H1 (cell line): Measurements from ENCODE around the gene ATCAY. TPM values are rescaled to one million over a fixed set of nuclear protein-coding genes. Genes with fewer than 3 reads are reported as not detected.

Experiments used
- CREB1 ChIP-seq: IDR thresholded peaks from 2 replicates; pipeline ENCODE4 v1.6.1; 2012; ENCODE audit warnings: inconsistent platforms
- GABPA ChIP-seq: IDR thresholded peaks from 2 replicates; pipeline ENCODE4 v1.6.1; 2011; ENCODE audit warnings: mild to moderate bottlenecking, low read length, moderate library complexity, borderline replicate concordance; ENCODE audit not compliant: insufficient read depth
- MAFK ChIP-seq: IDR thresholded peaks from 2 replicates; pipeline ENCODE4 v1.6.1; 2012; ENCODE audit warnings: low read depth, mild to moderate bottlenecking, improper control_type of control experiment, low read length
- POLR2AphosphoS5 ChIP-seq: IDR thresholded peaks from 2 replicates; pipeline ENCODE4 v1.6.1; 2011; ENCODE audit warnings: low read depth, low read length
- RFX5 ChIP-seq: IDR thresholded peaks from 2 replicates; pipeline ENCODE4 v1.6.1; 2011; ENCODE audit warnings: low read depth, low read length, improper control_type of control experiment, borderline replicate concordance
- SIN3A ChIP-seq, 2 experiments: IDR thresholded peaks in 1 of 2; conservative IDR thresholded peaks in 1 of 2; 2 replicates each; pipeline ENCODE4 v1.6.1; 2011 to 2012; ENCODE audit warnings: low read length in 2 of 2, improper control_type of control experiment in 1 of 2, low read depth in 1 of 2, mild to moderate bottlenecking in 1 of 2
- SUZ12 ChIP-seq: fragments of 200-600 bp; sonication (generic); IDR thresholded peaks from 2 replicates; pipeline ENCODE4 v1.6.1; 2012; ENCODE audit warnings: mild to moderate bottlenecking, inconsistent platforms, low read length, moderate library complexity, mixed read lengths
- ZNF274 ChIP-seq: IDR thresholded peaks from 2 replicates; pipeline ENCODE4 v1.7.0; 2012; ENCODE audit warnings: low read length, borderline replicate concordance; ENCODE audit errors: extremely low read depth
- polyA plus RNA-seq, 7 experiments: library from polyadenylated mRNA; depleted of rRNA in 3 of 7; stranded (reverse) in 5 of 7; unstranded in 2 of 7; fragments of >200 nt in 5 of 7; fragments of 200-250 nt in 2 of 7; gene quantifications; 1 replicate in 5 of 7; 2 replicates in 1 of 7; 4 replicates in 1 of 7; pipeline versions ENCODE4 v1.2.1 to v1.2.3, GENCODE V29; 2011 to 2013; ENCODE audit warnings: missing spikeins in 2 of 7, mixed read lengths in 2 of 7
- total RNA-seq: library from RNA; stranded (reverse); fragmentation: NEBNext Ultra II Directional; extraction: Animal tissue kit (Norgen Biotek cat#: 25700); gene quantifications from 2 replicates; pipeline ENCODE4 v1.2.1, GENCODE V29; 2021
- TF ChIP-seq, protein P1 (sequence below): fragments of 300-600 bp; sonication (generic); IDR thresholded peaks from 2 replicates; pipeline ENCODE4 v1.7.1; 2012; ENCODE audit warnings: low read length, moderate library complexity, mild to moderate bottlenecking, inconsistent platforms; ENCODE audit not compliant: insufficient replicate concordance

Gene ATCAY
- total and polyA plus RNA-seq, 2 of the 8 experiments (the other 6 are each of a cell fraction or from before 2014, with no cell fraction given): 24.4 to 33.8 TPM

DNA sequence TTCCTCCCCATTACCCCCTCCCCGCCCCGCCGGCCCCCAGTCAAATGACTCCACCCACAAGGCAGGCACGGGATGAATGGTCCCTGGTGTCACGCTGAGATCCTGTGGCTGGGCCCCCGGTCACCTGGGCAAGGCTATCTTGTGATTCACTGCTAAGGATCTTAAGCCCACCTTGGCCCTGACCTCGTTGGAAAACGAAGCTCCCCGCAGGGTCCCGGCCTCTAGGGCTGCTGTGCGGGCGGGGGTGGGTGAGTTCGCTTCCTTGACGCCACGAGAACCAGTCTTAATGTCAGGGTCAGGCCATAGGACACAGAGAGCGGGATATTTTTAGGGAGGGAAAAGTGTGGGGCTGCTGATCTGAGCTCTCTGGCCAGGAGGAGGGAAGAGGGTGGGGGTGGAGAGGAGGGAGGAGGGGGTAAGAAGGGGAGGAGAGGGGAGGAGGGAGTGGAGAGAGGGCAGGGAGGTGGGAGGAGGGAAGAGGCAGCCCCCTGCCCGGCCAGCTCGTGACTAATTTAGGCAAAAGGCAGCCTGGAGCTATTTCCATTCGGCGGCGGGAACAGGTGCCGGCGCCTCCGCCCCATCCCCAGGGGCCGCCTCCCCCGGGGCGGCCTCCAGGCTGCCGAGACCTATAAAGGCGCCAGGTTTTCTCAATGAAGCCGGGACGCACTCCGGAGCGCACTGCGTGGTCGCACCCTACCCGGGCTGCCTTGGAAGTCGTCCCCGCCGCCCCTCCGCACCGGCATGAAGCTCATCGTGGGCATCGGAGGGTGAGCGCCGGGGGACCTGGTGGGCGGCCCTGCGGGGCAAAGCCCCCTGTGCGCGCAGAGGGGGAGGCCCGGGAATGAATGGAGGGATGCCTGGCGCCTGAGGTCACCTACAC lies 52.7 kb downstream of the ATCAY start, which contains the start of gene NMRK2 (continued):
- TF ChIP-seq, protein P1, sequence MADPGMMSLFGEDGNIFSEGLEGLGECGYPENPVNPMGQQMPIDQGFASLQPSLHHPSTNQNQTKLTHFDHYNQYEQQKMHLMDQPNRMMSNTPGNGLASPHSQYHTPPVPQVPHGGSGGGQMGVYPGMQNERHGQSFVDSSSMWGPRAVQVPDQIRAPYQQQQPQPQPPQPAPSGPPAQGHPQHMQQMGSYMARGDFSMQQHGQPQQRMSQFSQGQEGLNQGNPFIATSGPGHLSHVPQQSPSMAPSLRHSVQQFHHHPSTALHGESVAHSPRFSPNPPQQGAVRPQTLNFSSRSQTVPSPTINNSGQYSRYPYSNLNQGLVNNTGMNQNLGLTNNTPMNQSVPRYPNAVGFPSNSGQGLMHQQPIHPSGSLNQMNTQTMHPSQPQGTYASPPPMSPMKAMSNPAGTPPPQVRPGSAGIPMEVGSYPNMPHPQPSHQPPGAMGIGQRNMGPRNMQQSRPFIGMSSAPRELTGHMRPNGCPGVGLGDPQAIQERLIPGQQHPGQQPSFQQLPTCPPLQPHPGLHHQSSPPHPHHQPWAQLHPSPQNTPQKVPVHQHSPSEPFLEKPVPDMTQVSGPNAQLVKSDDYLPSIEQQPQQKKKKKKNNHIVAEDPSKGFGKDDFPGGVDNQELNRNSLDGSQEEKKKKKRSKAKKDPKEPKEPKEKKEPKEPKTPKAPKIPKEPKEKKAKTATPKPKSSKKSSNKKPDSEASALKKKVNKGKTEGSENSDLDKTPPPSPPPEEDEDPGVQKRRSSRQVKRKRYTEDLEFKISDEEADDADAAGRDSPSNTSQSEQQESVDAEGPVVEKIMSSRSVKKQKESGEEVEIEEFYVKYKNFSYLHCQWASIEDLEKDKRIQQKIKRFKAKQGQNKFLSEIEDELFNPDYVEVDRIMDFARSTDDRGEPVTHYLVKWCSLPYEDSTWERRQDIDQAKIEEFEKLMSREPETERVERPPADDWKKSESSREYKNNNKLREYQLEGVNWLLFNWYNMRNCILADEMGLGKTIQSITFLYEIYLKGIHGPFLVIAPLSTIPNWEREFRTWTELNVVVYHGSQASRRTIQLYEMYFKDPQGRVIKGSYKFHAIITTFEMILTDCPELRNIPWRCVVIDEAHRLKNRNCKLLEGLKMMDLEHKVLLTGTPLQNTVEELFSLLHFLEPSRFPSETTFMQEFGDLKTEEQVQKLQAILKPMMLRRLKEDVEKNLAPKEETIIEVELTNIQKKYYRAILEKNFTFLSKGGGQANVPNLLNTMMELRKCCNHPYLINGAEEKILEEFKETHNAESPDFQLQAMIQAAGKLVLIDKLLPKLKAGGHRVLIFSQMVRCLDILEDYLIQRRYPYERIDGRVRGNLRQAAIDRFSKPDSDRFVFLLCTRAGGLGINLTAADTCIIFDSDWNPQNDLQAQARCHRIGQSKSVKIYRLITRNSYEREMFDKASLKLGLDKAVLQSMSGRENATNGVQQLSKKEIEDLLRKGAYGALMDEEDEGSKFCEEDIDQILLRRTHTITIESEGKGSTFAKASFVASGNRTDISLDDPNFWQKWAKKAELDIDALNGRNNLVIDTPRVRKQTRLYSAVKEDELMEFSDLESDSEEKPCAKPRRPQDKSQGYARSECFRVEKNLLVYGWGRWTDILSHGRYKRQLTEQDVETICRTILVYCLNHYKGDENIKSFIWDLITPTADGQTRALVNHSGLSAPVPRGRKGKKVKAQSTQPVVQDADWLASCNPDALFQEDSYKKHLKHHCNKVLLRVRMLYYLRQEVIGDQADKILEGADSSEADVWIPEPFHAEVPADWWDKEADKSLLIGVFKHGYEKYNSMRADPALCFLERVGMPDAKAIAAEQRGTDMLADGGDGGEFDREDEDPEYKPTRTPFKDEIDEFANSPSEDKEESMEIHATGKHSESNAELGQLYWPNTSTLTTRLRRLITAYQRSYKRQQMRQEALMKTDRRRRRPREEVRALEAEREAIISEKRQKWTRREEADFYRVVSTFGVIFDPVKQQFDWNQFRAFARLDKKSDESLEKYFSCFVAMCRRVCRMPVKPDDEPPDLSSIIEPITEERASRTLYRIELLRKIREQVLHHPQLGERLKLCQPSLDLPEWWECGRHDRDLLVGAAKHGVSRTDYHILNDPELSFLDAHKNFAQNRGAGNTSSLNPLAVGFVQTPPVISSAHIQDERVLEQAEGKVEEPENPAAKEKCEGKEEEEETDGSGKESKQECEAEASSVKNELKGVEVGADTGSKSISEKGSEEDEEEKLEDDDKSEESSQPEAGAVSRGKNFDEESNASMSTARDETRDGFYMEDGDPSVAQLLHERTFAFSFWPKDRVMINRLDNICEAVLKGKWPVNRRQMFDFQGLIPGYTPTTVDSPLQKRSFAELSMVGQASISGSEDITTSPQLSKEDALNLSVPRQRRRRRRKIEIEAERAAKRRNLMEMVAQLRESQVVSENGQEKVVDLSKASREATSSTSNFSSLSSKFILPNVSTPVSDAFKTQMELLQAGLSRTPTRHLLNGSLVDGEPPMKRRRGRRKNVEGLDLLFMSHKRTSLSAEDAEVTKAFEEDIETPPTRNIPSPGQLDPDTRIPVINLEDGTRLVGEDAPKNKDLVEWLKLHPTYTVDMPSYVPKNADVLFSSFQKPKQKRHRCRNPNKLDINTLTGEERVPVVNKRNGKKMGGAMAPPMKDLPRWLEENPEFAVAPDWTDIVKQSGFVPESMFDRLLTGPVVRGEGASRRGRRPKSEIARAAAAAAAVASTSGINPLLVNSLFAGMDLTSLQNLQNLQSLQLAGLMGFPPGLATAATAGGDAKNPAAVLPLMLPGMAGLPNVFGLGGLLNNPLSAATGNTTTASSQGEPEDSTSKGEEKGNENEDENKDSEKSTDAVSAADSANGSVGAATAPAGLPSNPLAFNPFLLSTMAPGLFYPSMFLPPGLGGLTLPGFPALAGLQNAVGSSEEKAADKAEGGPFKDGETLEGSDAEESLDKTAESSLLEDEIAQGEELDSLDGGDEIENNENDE: no peak
- TF ChIP-seq ZNF274 (no peak), SIN3A (conservative IDR thresholded peaks at IDR 0.05 in 1 of 2, IDR thresholded peaks at IDR 0.05 in 1 of 2; ENCODE audit: low read depth in 1 of 2, low read length in 2 of 2) (peak in 1 of 2 experiments; percentile 66; a peak in 1 of 4 replicates), GABPA (no peak), RFX5 (no peak), MAFK (no peak), POLR2AphosphoS5 (peak; percentile 38; the same call in 1 of the 2 replicates), CREB1 (no peak; the same call in 1 of the 2 replicates), SUZ12 (no peak)
